Loucy (cell line): ENCODE measurements around the gene LTBP1.

Source experiments
- H2AFZ ChIP-seq: fragments of 200-600 bp; sonication (generic); 2 replicates; pipeline ENCODE4 v1.6.0; 2016; ENCODE audit warnings: antibody characterized with exemption, mild to moderate bottlenecking, low read length, moderate library complexity
- H3F3A ChIP-seq: fragments of 200-600 bp; 2 replicates; pipeline ENCODE4 v1.6.0; 2016; ENCODE audit warnings: antibody characterized with exemption, low read depth, mild to moderate bottlenecking
- H3K27me3 ChIP-seq: fragments of 200-600 bp; sonication (generic); 2 replicates; pipeline ENCODE4 v1.6.1; 2014; ENCODE audit warnings: low read length, mild to moderate bottlenecking; ENCODE audit not compliant: insufficient read depth, poor library complexity, severe bottlenecking
- H3K36me3 ChIP-seq: fragments of 200-600 bp; sonication (generic); 2 replicates; pipeline ENCODE4 v1.6.1; 2016; ENCODE audit warnings: low read length; ENCODE audit not compliant: insufficient read depth
- H3K4me1 ChIP-seq: fragments of 200-600 bp; sonication (generic); 2 replicates; pipeline ENCODE4 v1.5.1; 2014; ENCODE audit warnings: low read length, mild to moderate bottlenecking; ENCODE audit not compliant: insufficient read depth, poor library complexity, severe bottlenecking
- H3K4me2 ChIP-seq: fragments of 200-600 bp; sonication (generic); 2 replicates; pipeline ENCODE4 v1.6.0; 2014; ENCODE audit warnings: antibody characterized with exemption, low read length, low read depth, mild to moderate bottlenecking; ENCODE audit not compliant: poor library complexity, severe bottlenecking
- H3K4me3 ChIP-seq: fragments of 200-600 bp; sonication (generic); 2 replicates; pipeline ENCODE4 v1.5.1; 2014; ENCODE audit warnings: low read length, mild to moderate bottlenecking, mixed read lengths; ENCODE audit not compliant: poor library complexity, severe bottlenecking
- H3K79me2 ChIP-seq: fragments of 200-600 bp; sonication (generic); 2 replicates; pipeline ENCODE4 v1.6.1; 2014; ENCODE audit warnings: low read length; ENCODE audit not compliant: insufficient read depth
- H3K9ac ChIP-seq: fragments of 200-600 bp; sonication (generic); 2 replicates; pipeline ENCODE4 v1.6.0; 2014; ENCODE audit warnings: mild to moderate bottlenecking, low read depth, low read length, moderate library complexity; ENCODE audit not compliant: poor library complexity, severe bottlenecking
- H3K9me2 ChIP-seq: fragments of 200-600 bp; sonication (generic); replicated peaks from 2 replicates; pipeline ENCODE4 v1.6.1; 2016; ENCODE audit warnings: low read depth, low read length, mixed read lengths
- H3K9me3 ChIP-seq: fragments of 200-600 bp; sonication (generic); 2 replicates; pipeline ENCODE4 v1.6.1; 2014; ENCODE audit warnings: mild to moderate bottlenecking, antibody characterized with exemption, low read length, low read depth; ENCODE audit not compliant: insufficient read depth
- H4K20me1 ChIP-seq: fragments of 200-600 bp; sonication (generic); 2 replicates; pipeline ENCODE4 v1.6.0; 2014; ENCODE audit warnings: antibody characterized with exemption, low read length, mild to moderate bottlenecking; ENCODE audit not compliant: insufficient read depth, poor library complexity, severe bottlenecking
- EZH2phosphoT487 ChIP-seq: fragments of 200-600 bp; IDR thresholded peaks from 2 replicates; pipeline ENCODE4 v1.6.1; 2018; ENCODE audit warnings: antibody characterized with exemption, mild to moderate bottlenecking, moderate library complexity, borderline replicate concordance
- TF ChIP-seq, protein P1 (sequence below): fragments of 200-600 bp; sonication (generic); conservative IDR thresholded peaks from 2 replicates; pipeline ENCODE4 v1.5.1; 2014; ENCODE audit warnings: mild to moderate bottlenecking, antibody characterized with exemption, low read length

The LTBP1 gene

GRCh38 chr2:33246432-33246831 is 299.7 kb downstream of the LTBP1 start:
- Histone ChIP-seq H3K9me2 (no peaks in the 10 kb centered on the region), H3F3A (0 out of 2 replicates have a peak, but pooled peaks cover 4% of the 10 kb centered on the region), H3K4me1 (peaks cover 52% of the 10 kb centered on the region), H3K27me3 (no peaks in the 10 kb centered on the region), H3K9ac (peak overlapping the region; percentile 32), H4K20me1 (no peaks in the 10 kb centered on the region), H2AFZ (peak overlapping the region; percentile 59), H3K79me2 (no peaks in the 10 kb centered on the region), H3K9me3 (no peaks in the 10 kb centered on the region), H3K4me2 (peak overlapping the region; percentile 28), H3K4me3 (no peak overlapping the region), H3K36me3 (no peaks in the 10 kb centered on the region)
- TF ChIP-seq, protein P1, sequence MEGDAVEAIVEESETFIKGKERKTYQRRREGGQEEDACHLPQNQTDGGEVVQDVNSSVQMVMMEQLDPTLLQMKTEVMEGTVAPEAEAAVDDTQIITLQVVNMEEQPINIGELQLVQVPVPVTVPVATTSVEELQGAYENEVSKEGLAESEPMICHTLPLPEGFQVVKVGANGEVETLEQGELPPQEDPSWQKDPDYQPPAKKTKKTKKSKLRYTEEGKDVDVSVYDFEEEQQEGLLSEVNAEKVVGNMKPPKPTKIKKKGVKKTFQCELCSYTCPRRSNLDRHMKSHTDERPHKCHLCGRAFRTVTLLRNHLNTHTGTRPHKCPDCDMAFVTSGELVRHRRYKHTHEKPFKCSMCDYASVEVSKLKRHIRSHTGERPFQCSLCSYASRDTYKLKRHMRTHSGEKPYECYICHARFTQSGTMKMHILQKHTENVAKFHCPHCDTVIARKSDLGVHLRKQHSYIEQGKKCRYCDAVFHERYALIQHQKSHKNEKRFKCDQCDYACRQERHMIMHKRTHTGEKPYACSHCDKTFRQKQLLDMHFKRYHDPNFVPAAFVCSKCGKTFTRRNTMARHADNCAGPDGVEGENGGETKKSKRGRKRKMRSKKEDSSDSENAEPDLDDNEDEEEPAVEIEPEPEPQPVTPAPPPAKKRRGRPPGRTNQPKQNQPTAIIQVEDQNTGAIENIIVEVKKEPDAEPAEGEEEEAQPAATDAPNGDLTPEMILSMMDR: no peak
- TF ChIP-seq EZH2phosphoT487: no peak

- H3K4me3 ChIP-seq: no peak overlapping the region
- H3K9ac ChIP-seq: no peak overlapping the region
- no peaks in the 10 kb centered on the region for H3K9me2 ChIP-seq
- no peaks in the 10 kb centered on the region for H4K20me1 ChIP-seq
- no peaks in the 10 kb centered on the region for H3K79me2 ChIP-seq
- H3K36me3 ChIP-seq: no peaks in the 10 kb centered on the region
- no peaks in the 10 kb centered on the region for H3K9me3 ChIP-seq
- TF ChIP-seq, protein P1: no peak
- TF ChIP-seq EZH2phosphoT487: no peak
- no peak overlapping the region for H3K4me2 ChIP-seq
- peaks cover 43% of the 10 kb centered on the region for H3K4me1 ChIP-seq
- H2AFZ ChIP-seq: no peak overlapping the region
- H3F3A ChIP-seq: 0 out of 2 replicates have a peak, but pooled peaks cover 4% of the 10 kb centered on the region
- H3K27me3 ChIP-seq: no peaks in the 10 kb centered on the region
Measured at GRCh38 chr2:33247365-33247764, 300.6 kb downstream of the LTBP1 start.

DNA sequence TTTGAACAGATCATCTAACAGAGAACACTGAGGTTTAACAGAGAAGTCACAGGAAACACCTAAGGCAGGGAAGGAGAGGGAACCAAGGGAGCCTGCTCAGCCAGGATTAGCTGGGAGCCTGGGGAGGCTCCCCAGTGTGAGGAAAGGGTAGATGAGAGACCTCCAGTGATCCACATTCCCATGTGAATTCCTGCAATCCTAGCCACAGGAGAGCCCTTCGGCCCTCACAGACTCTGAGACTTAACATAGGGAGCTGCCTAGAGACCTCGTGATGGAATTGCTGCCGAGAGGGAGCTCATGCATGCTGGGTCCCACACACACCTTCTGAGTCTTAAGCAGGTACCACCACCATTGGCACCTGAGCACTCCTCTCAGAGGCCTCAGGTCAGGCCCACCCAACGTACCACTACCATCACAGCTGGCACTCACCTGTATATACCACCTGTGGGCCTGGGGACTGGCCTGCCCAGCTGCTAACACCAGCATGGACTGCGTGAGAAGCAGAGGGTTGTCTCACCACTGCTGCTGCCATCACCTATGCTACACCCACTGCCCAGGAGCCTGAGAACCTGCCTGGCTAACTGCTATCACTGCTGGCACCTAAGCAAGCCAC is 303.8 kb downstream of the LTBP1 start:
- Histone ChIP-seq H4K20me1 (no peaks in the 10 kb centered on the region), H3F3A (no peaks in the 10 kb centered on the region), H3K36me3 (no peaks in the 10 kb centered on the region), H2AFZ (no peak overlapping the region), H3K9me2 (no peaks in the 10 kb centered on the region), H3K27me3 (no peaks in the 10 kb centered on the region), H3K4me3 (no peak overlapping the region), H3K4me2 (no peak overlapping the region), H3K9ac (no peak overlapping the region), H3K4me1 (peaks cover 13% of the 10 kb centered on the region), H3K79me2 (no peaks in the 10 kb centered on the region), H3K9me3 (no peaks in the 10 kb centered on the region)
- TF ChIP-seq, protein P1: no peak
- TF ChIP-seq EZH2phosphoT487: no peak
